NT2/D1 (cell line): Measurements from ENCODE around the gene MYPOP.

Experiments
- SUZ12 ChIP-seq: IDR thresholded peaks from 2 replicates; pipeline ENCODE4 v1.6.1; 2011; ENCODE audit not compliant: insufficient read length, insufficient read depth; ENCODE audit errors: extremely low read depth
- YY1 ChIP-seq: IDR thresholded peaks from 2 replicates; pipeline ENCODE4 v1.6.1; 2011; ENCODE audit not compliant: insufficient read length, insufficient read depth
- ZNF274 ChIP-seq: IDR thresholded peaks from 2 replicates; pipeline ENCODE4 v1.6.1; 2011; ENCODE audit warnings: mild to moderate bottlenecking, low read depth, low read length

DNA sequence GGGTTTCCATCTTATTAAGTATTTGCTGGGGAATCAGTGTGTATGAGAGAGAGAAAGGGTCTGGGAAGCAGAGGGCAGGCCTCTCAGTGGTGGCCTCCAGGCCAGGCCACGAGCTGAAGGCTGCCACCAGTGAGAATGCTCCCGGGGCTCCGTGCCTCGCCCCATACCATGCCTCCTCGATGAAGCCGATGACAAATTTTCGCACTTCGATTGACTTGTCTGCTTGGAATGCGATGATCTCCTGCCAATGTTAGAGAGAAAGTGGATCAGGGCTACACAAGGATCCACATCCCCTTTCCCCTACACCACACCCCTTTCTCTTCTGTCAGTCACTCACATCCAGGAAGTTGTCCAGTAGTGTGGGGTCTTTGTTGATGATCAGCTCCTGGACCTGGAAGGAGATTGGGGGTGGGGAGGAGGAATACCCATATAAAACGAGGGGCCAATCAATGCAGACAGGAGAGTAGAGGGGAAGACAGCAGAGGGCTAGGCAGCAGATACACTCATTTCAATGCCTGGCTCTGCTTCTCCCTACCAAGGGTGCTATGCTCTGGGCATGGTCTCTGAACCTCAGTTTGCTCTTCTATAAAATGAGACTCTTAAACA, 50.2 kb downstream of the MYPOP start:
- no peak for TF ChIP-seq ZNF274
- TF ChIP-seq YY1 = no peak
- no peak for TF ChIP-seq SUZ12
